IMR-90 (cell line): ENCODE measurements around the gene ROBO1. TPM values are rescaled to one million over a fixed set of nuclear protein-coding genes. Genes with fewer than 3 reads are reported as not detected.

Experiments
- ATAC-seq: fragments of 200-7000 bp; cut with Tn5 transposase; 2 replicates; pipeline ENCODE4 v1.9.1; 2020; ENCODE audit warnings: low read depth, mild to moderate bottlenecking, moderate library complexity
- BruUV-seq: library from RNA; stranded (reverse); fragments of 400-500 nt; replicated peaks from 2 replicates; lab custom pipeline; 2021; lab: Mats Ljungman, UMichigan
- CTCF ChIA-PET: fragments of 300-600 bp; formaldehyde crosslinking; extraction: SDS; loops from one replicate; lab custom pipeline; 2021; ENCODE audit warnings: antibody characterized with exemption; lab: Yijun Ruan, JAX
- POLR2A ChIA-PET: fragments of 300-600 bp; sonication (Branson Sonifier 250); formaldehyde crosslinking; loops from one replicate; lab custom pipeline; 2022; ENCODE audit warnings: antibody characterized with exemption; ENCODE audit not compliant: unreplicated experiment; lab: Charles Lee
- DNase-seq: peaks from one replicate; pipeline ENCODE4 v3.0.0; 2013
- H2AFZ ChIP-seq: replicated peaks from 2 replicates; pipeline ENCODE3; 2013; ENCODE audit warnings: low read length, mild to moderate bottlenecking; ENCODE audit not compliant: poor library complexity
- H2AK5ac ChIP-seq: 2 replicates; pipeline ENCODE4 v1.6.1; 2013; ENCODE audit warnings: low read depth, low read length, inconsistent platforms
- H2AK9ac ChIP-seq: replicated peaks from 2 replicates; pipeline ENCODE3; 2013; ENCODE audit warnings: mild to moderate bottlenecking, low read depth, low read length, moderate library complexity; ENCODE audit not compliant: poor library complexity
- H2BK120ac ChIP-seq: 2 replicates; pipeline ENCODE4 v1.6.1; 2013; ENCODE audit warnings: low read depth, low read length, inconsistent platforms
- H2BK15ac ChIP-seq: 3 replicates; pipeline ENCODE4 v1.6.1; 2013; ENCODE audit warnings: low read depth, low read length, inconsistent platforms
- H2BK20ac ChIP-seq: 2 replicates; pipeline ENCODE4 v1.6.1; 2013; ENCODE audit warnings: low read depth, mild to moderate bottlenecking, inconsistent platforms, low read length, moderate library complexity
- H2BK5ac ChIP-seq: 2 replicates; pipeline ENCODE4 v1.6.1; 2013; ENCODE audit warnings: mild to moderate bottlenecking, low read depth, low read length, inconsistent platforms; ENCODE audit not compliant: poor library complexity, severe bottlenecking
- H3K14ac ChIP-seq: replicated peaks from 2 replicates; pipeline ENCODE4 v1.6.1; 2013; ENCODE audit warnings: low read depth, low read length, inconsistent platforms
- H3K18ac ChIP-seq: 2 replicates; pipeline ENCODE4 v1.6.1; 2013; ENCODE audit warnings: low read depth, low read length, control low read depth
- H3K23ac ChIP-seq: 2 replicates; pipeline ENCODE4 v1.6.1; 2013; ENCODE audit warnings: low read depth, low read length, inconsistent platforms
- H3K27ac ChIP-seq: 2 replicates; pipeline ENCODE4 v1.5.1; 2013; ENCODE audit warnings: mild to moderate bottlenecking, control low read depth, low read length; ENCODE audit not compliant: insufficient read depth
- H3K27me3 ChIP-seq: 2 replicates; pipeline ENCODE4 v1.6.1; 2013; ENCODE audit warnings: low read length; ENCODE audit not compliant: control insufficient read depth, insufficient read depth
- H3K36me3 ChIP-seq: 2 replicates; pipeline ENCODE4 v1.6.1; 2013; ENCODE audit warnings: low read length, mixed read lengths; ENCODE audit not compliant: control insufficient read depth, insufficient read depth
- H3K4ac ChIP-seq: 2 replicates; pipeline ENCODE4 v1.6.1; 2013; ENCODE audit warnings: low read depth, low read length, inconsistent platforms
- H3K4me1 ChIP-seq: 2 replicates; pipeline ENCODE4 v1.6.1; 2013; ENCODE audit warnings: low read length, mixed read lengths; ENCODE audit not compliant: control insufficient read depth, insufficient read depth
- H3K4me2 ChIP-seq: 2 replicates; pipeline ENCODE4 v1.6.1; 2013; ENCODE audit warnings: low read depth, mild to moderate bottlenecking, control low read depth, low read length, moderate library complexity
- H3K4me3 ChIP-seq: 2 replicates; pipeline ENCODE4 v1.5.1; 2013; ENCODE audit warnings: low read depth, mild to moderate bottlenecking, control low read depth, low read length, moderate library complexity; ENCODE audit not compliant: insufficient read depth
- H3K56ac ChIP-seq: 2 replicates; pipeline ENCODE4 v1.6.1; 2013; ENCODE audit warnings: low read length, inconsistent platforms; ENCODE audit not compliant: insufficient read depth; ENCODE audit errors: extremely low read depth
- H3K79me1 ChIP-seq, 2 experiments: 2 replicates each; pipeline ENCODE4 v1.6.1; 2013; ENCODE audit warnings: low read length in 2 of 2, inconsistent platforms in 1 of 2, low read depth in 1 of 2
- H3K9ac ChIP-seq: 2 replicates; pipeline ENCODE4 v1.6.1; 2013; ENCODE audit warnings: low read depth, low read length, control low read depth
- H3K9me1 ChIP-seq: 2 replicates; pipeline ENCODE4 v1.6.1; 2013; ENCODE audit warnings: low read length, inconsistent platforms; ENCODE audit not compliant: insufficient read depth
- H3K9me3 ChIP-seq: 2 replicates; pipeline ENCODE4 v1.6.1; 2013; ENCODE audit warnings: low read length; ENCODE audit not compliant: control insufficient read depth, insufficient read depth
- H4K20me1 ChIP-seq: 2 replicates; pipeline ENCODE4 v1.6.1; 2013; ENCODE audit warnings: low read length, inconsistent platforms; ENCODE audit not compliant: insufficient read depth
- H4K5ac ChIP-seq: 2 replicates; pipeline ENCODE4 v1.6.1; 2013; ENCODE audit warnings: mild to moderate bottlenecking, low read depth, low read length, control low read depth
- H4K8ac ChIP-seq, 2 experiments: 2 replicates each; pipeline ENCODE4 v1.6.1; 2013; ENCODE audit warnings: low read depth in 2 of 2, low read length in 2 of 2, control low read depth in 1 of 2, inconsistent platforms in 1 of 2
- H4K91ac ChIP-seq: 2 replicates; pipeline ENCODE4 v1.6.1; 2013; ENCODE audit warnings: low read depth, low read length, inconsistent platforms; ENCODE audit not compliant: insufficient read depth
- BHLHE40 ChIP-seq: fragments of 150-350 bp; IDR thresholded peaks from 2 replicates; pipeline ENCODE4 v1.6.1; 2016; ENCODE audit warnings: mild to moderate bottlenecking, low read depth, low read length
- CEBPB ChIP-seq: IDR thresholded peaks from 2 replicates; pipeline ENCODE4 v1.6.1; 2012; ENCODE audit warnings: low read depth, low read length, improper control_type of control experiment
- CHD1 ChIP-seq: IDR thresholded peaks from 2 replicates; pipeline ENCODE4 v1.6.1; 2012; ENCODE audit warnings: low read depth, low read length, improper control_type of control experiment
- CTCF ChIP-seq: conservative IDR thresholded peaks from 2 replicates; pipeline ENCODE4 v1.5.1; 2012; ENCODE audit warnings: mild to moderate bottlenecking, low read depth, low read length, improper control_type of control experiment
- FOS ChIP-seq: fragments of 150-350 bp; IDR thresholded peaks from 2 replicates; pipeline ENCODE4 v1.6.1; 2016; ENCODE audit warnings: low read depth, low read length
- MAFK ChIP-seq: IDR thresholded peaks from 2 replicates; pipeline ENCODE4 v1.6.1; 2012; ENCODE audit warnings: low read depth, low read length, improper control_type of control experiment
- MAZ ChIP-seq: IDR thresholded peaks from 2 replicates; pipeline ENCODE4 v1.6.1; 2012; ENCODE audit warnings: low read depth, mild to moderate bottlenecking, low read length, improper control_type of control experiment, moderate library complexity, borderline replicate concordance
- MXI1 ChIP-seq: IDR thresholded peaks from 2 replicates; pipeline ENCODE4 v1.6.1; 2012; ENCODE audit warnings: low read depth, mild to moderate bottlenecking, low read length, moderate library complexity, borderline replicate concordance
- NFE2L2 ChIP-seq: fragments of 150-350 bp; IDR thresholded peaks from 2 replicates; pipeline ENCODE4 v1.6.1; 2016; ENCODE audit warnings: low read depth, mild to moderate bottlenecking, low read length
- RAD21 ChIP-seq: IDR thresholded peaks from 2 replicates; pipeline ENCODE4 v1.6.1; 2012; ENCODE audit warnings: low read length, improper control_type of control experiment
- RFX5 ChIP-seq: IDR thresholded peaks from 2 replicates; pipeline ENCODE4 v1.8.0; 2012; ENCODE audit warnings: low read depth, mild to moderate bottlenecking, low read length, moderate library complexity
- SMC3 ChIP-seq: fragments of 150-350 bp; IDR thresholded peaks from 2 replicates; pipeline ENCODE4 v1.6.1; 2016; ENCODE audit warnings: low read depth, mild to moderate bottlenecking, antibody characterized with exemption, low read length, moderate library complexity
- WGBS, 2 experiments: methylation state at CpG; one replicate each; pipeline versions ENCODE4 v1.1.5 to v1.1.7; 2013; ENCODE audit warnings: missing lambda C conversion rate in 2 of 2; ENCODE audit not compliant: insufficient read length in 1 of 2; ENCODE audit errors: extremely low coverage in 2 of 2; 5-methylcytosine and 5-hydroxymethylcytosine counted together
- dilution Hi-C: fragments of 300-500 bp; cut with HindIII; formaldehyde crosslinking; loops from one replicate; pipeline ENCODE4 v1.14.3; 2018; ENCODE audit warnings: low sequenced_read_pairs; ENCODE audit not compliant: unreplicated experiment
- in situ Hi-C: fragments of 300-500 bp; cut with MboI; formaldehyde crosslinking; loops from 3 replicates; pipeline ENCODE4 v1.14.3; 2019; ENCODE audit warnings: low sequenced_read_pairs, inconsistent platforms, mixed read lengths
- intact Hi-C: fragments of 100-400 bp; cut with micrococcal nuclease; formaldehyde crosslinking; loops from 2 replicates; pipeline ENCODE4 v1.10.0; 2022
- polyA plus RNA-seq, 3 experiments: library from polyadenylated mRNA; depleted of rRNA; stranded (reverse); fragments of >200 nt; gene quantifications; 2 replicates each; pipeline ENCODE4 v1.2.3, GENCODE V29; 2012; ENCODE audit warnings: low replicate concordance in 1 of 3
- total RNA-seq: library from RNA; depleted of rRNA; stranded (reverse); fragments of >200 nt; gene quantifications from 2 replicates; pipeline ENCODE4 v1.2.3, GENCODE V29; 2012
- TF ChIP-seq, protein P1 (sequence below): fragments of 150-350 bp; IDR thresholded peaks from 2 replicates; pipeline ENCODE4 v1.6.1; 2016; ENCODE audit warnings: low read depth, mild to moderate bottlenecking, low read length, moderate library complexity, borderline replicate concordance

ROBO1 gene
- total and polyA plus RNA-seq, 2 of the 4 experiments (the other 2 are of a cell fraction), result 24.1 to 53.9 TPM

DNA sequence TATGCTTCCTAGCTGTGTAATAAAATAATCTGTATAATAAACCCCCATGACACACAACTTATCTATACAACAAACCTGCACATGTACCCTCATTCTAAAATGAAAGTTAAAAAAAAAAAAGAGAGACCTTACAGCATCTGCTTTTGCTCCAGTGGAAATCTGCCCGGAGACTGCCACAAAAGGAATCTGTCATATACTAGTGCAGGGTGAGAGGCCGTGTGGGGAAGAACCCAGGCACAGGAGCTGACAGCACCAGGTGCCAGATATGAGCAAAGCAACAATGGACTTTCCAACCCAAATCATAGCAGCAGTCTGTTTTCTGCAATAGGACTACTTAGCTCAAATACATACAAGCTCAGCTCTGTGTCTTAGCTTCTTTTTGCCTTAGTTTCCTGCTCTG is 346.5 kb downstream of the ROBO1 start:
- intact Hi-C loops (no loop called here), dilution Hi-C loops (no loop called here), in situ Hi-C loops (no loop called here)
- ATAC-seq (no peak), DNase-seq (no peak)
- no peak overlapping the region for H2BK20ac ChIP-seq
- H3K56ac ChIP-seq, result no peak overlapping the region
- no peak overlapping the region for H2BK120ac ChIP-seq
- H3K36me3 ChIP-seq, result no peaks in the 10 kb centered on the region
- H3K18ac ChIP-seq, result no peak overlapping the region
- H4K20me1 ChIP-seq, result no peaks in the 10 kb centered on the region
- no TSS peak for BruUV-seq
- no peak overlapping the region for H2AK9ac ChIP-seq
- H3K27me3 ChIP-seq, result no peaks in the 10 kb centered on the region
- no peaks in the 10 kb centered on the region for H3K9me1 ChIP-seq
- no peaks in the 10 kb centered on the region for H3K9me3 ChIP-seq
- no peak overlapping the region for H3K14ac ChIP-seq
- H3K23ac ChIP-seq, result no peak overlapping the region
- H3K9ac ChIP-seq, result no peak overlapping the region
- H2AK5ac ChIP-seq, result no peak overlapping the region
- no peak overlapping the region for H3K4me2 ChIP-seq
- H3K4ac ChIP-seq, result no peak overlapping the region
- H2BK5ac ChIP-seq, result no peak overlapping the region
- no peak overlapping the region for H2BK15ac ChIP-seq
- no peak overlapping the region for H4K91ac ChIP-seq
- no peaks in the 10 kb centered on the region for H3K4me1 ChIP-seq
- no peaks in the 10 kb centered on the region for H3K79me1 ChIP-seq
- TF ChIP-seq BHLHE40 (no peak), CEBPB (no peak), RAD21 (no peak), NFE2L2 (no peak), CHD1 (no peak), MAZ (no peak), FOS (no peak), MAFK (no peak), MXI1 (no peak), RFX5 (no peak), CTCF (no peak), SMC3 (no peak)
- TF ChIP-seq, protein P1, sequence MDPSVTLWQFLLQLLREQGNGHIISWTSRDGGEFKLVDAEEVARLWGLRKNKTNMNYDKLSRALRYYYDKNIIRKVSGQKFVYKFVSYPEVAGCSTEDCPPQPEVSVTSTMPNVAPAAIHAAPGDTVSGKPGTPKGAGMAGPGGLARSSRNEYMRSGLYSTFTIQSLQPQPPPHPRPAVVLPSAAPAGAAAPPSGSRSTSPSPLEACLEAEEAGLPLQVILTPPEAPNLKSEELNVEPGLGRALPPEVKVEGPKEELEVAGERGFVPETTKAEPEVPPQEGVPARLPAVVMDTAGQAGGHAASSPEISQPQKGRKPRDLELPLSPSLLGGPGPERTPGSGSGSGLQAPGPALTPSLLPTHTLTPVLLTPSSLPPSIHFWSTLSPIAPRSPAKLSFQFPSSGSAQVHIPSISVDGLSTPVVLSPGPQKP, result no peak
- no peak overlapping the region for H3K27ac ChIP-seq
- no peak overlapping the region for H2AFZ ChIP-seq
- H4K5ac ChIP-seq, result no peak overlapping the region
- ChIA-PET CTCF (no interaction called here), POLR2A (no interaction called here)
- no CpG with 5 or more reads among the region's 2 CpGs for WGBS, 2 experiments
- H3K4me3 ChIP-seq, result no peak overlapping the region
- no peak overlapping the region for H4K8ac ChIP-seq
